GM18870 (cell line): ENCODE measurements around the gene DMRTC2.

Experiments used
- ATAC-seq: cut with Tn5 transposase; IDR thresholded peaks from one replicate; pipeline ENCODE4 v1.9.1; 2021; ENCODE audit warnings: moderate library complexity; ENCODE audit not compliant: unreplicated experiment

Gene DMRTC2

DNA sequence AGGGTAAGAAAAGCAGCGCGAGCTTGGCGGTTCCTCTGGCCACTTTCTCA lies at the start of gene DMRTC2:
Gene DMRTC2, plus strand, starts transcription at position 42 of the 50 bp plus-strand sequence. CDS start 2,387 bp downstream, outside the sequence.
- ATAC-seq = no peak

DNA sequence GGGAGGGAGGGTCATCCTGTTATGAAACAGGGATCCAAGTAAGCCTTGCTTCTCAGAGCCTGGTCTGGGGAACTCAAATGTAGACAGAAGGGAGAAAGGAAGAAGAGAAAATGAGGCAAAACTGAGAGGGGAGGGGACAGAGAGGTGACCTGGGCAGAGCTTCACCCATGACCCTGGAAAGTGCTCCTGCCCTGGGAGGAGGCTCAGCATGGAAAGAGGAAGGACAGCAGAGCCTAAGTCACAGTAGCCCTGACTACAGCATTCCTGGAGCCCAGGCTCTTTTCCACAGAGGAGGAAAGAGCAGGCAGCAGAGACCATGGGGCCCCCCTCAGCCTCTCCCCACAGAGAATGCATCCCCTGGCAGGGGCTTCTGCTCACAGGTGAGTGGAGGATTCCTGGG lies 48.5 kb upstream of the DMRTC2 start, which contains the start of gene CEACAM3:
Gene CEACAM3, plus strand, starts transcription at position 226 of the 400 bp plus-strand sequence. Its CDS starts 91 bp downstream, at position 317.
- no peak for ATAC-seq

DNA sequence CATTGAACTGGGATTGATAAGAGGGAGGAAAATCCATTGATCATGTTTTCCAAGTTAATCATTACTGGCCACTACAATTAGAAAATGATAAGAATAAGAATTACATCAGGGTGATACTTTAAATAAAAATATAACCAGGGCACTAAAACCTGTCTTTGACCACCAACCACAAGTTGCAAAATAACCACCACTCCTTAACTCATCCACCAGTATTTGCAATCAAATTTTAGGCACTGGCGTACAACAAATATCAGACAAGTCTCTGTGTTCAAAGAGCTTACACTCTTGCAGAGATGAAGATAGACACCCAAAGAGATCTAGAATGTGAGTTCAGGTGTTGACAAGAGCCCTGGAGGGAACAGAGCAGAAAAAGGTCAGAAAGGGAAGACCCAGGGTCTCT lies 47.9 kb upstream of the DMRTC2 start:
- ATAC-seq = no peak

DNA sequence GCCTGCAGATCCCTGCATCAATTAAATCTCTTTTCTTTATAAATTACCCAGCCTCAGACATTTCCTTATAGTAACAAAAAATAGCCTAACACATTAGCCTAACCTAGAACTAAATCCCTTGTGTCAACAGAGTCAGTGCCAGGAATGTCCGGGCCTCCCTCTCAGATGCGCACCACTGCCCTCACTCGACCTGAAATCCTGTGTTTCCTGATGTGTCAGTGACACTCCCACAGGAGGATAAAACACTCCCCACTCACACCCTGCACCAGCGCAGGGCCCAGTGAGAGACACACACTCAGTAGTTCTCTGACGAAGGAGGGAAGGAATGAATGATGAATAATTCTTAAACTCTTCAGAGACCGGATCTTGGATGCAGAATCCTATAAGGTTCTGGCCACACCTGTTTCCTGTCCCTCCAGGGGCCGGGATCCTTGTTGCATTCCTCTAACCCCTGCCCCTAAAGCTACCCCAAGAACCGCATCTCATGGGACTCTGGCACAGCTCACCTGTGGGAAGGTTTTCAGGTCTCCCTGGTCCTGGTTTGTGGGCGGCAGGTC lies 45.3 kb upstream of the DMRTC2 start:
- ATAC-seq = no peak

DNA sequence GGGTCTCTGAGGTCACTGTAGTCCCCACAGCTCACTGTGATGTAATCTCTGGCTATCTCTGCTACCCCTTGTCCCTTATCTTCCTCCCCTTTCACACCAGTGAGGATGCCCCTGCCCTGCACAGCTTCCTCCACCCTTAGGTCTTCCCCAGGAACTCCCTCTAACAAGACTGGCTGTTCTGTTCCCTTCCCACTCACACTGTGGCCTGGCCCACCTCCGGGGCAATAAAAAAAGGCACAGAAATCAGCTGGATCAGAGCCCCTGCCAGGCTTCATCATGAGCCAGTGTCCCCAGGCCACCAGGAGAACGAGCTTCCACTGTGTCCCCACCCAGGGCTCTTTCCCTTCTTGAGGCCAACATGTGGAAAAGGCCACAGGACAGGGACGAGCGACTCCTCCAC lies 43.8 kb upstream of the DMRTC2 start:
- no peak for ATAC-seq

DNA sequence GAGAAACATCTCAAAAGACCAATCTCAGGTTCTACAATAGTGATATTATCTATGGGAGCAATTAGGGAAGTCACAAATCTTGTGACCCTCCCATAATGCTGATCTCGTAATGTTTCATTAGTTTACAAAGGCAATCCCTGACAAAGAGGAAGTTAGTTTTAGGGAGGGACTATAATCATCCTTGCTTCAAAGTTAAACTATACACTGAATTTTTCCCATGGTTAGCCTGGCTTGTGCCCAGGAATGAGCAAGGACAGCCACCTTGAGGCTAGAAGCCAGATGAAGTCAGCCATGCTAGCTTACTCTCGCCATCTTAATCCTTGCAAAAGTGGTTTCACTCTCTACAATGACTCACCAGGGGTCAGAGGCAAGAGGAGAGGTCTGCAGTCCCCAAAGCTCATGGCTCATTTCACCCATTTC lies 43.0 kb upstream of the DMRTC2 start:
- no peak for ATAC-seq

DNA sequence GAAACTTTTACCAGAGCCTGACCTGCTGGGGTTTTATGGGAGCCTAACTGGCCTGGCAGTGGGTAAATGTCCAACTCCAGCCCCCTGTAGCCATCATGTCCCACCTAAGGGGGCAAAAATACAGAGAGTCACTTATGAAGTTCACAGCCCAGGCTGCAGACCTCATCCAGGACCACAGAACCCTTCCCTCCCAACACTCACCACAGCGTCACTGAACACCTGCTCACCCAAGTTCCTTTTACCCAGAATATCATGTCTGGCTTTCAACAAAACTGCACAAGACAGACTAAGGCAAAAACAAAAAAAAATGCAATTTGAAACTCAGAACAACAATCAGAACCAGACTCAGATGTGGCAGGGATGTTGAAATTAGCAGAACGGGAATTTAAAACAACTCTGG lies 42.1 kb upstream of the DMRTC2 start:
- ATAC-seq = no peak

DNA sequence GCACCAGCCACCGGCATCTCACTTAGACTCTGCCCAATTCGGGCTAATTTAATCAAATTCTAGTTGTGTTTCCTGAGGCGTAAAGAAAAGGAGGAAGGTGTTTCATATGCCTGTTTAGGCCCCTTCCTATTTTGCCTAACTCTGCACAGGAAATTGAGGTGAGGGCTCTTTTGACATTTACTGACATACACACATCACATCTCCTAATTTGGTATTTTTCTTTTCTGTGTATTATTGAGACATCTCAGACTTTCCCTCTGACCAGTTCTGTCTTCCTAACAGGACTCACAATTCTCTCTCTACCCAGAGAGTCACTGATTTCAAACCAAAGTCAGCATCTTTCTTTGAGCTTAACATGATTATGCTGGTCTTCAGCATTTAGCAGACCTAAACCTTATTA lies 40.5 kb upstream of the DMRTC2 start:
- no peak for ATAC-seq

DNA sequence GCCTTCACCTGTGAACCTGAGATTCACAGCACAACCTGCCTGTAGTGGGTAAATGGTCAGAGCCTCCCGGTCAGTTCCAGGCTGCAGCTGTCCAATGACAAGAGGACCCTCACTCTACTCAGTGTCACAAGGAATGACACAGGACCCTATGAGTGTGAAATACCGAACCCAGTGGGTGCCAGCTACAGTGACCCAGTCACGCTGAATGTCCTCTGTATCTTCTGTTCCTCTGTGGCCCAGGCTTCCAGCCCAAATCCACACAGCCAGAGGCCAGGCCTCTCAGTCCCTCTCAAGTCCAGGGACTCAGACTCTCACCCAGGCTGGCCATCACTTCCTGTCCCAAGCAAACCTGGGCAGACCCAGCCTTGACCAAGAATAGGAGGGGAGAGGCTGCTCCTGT lies 37.7 kb upstream of the DMRTC2 start:
- no peak for ATAC-seq

DNA sequence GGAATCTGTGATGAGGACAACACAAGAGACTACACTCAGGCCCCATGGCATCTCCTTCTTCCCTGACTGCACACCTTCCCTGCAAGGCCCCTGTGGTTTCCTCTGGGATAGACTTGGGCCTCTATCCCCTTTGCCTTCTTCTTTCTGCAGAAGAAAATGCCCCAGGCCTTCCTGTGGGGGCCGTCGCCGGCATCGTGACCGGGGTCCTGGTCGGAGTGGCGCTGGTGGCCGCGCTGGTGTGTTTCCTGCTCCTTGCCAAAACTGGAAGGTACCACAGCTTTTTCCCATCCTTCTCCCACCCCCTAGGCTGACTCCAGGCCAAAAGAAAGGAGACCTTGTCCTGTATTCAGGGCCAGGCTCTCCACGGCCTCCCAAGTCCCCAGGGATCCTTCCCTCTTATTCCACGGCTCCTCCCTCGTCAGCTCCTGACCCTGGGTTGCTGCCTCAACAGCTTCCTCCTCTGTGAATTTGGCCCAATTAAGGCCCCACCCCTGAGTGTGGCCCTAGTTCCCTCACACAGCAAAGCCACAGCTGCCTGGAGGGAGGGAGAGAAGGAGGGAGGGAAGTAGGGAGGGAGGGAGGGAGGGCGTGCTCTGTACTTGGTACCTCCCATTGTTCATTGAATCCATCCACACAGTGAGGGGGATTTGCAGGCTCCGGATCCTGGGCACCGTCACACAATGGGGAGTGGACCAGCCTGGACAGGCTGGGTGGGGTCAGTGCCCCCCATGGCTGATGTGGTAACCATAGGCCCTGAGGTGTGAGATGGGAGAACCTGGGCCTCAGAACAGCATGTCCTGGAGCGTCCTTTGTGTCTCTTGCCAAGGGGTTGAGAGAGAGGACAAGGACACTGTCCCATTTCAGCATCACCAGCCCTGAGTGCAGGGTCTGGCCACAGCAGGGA lies 35.9 kb upstream of the DMRTC2 start:
- no peak for ATAC-seq

DNA sequence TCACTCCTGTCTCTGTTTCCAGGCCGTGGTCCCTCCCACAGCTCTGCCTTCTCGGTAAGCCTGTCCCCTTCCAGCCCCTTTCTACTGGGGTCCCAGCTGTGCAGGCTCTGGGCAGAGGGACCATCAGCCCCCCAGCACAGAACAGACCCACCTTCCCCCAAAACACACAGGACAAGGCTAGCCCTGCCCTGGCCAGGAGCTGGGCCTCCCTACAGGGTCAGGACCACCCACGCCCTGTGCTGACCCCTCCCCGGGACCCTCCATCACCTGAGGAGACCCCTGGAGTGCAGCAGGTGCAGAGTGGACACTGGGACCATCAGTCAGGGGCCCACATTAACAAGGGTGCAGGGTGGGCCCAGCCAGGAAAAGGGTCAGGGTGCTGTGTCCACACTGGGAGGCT lies 34.5 kb upstream of the DMRTC2 start:
- ATAC-seq = no peak

DNA sequence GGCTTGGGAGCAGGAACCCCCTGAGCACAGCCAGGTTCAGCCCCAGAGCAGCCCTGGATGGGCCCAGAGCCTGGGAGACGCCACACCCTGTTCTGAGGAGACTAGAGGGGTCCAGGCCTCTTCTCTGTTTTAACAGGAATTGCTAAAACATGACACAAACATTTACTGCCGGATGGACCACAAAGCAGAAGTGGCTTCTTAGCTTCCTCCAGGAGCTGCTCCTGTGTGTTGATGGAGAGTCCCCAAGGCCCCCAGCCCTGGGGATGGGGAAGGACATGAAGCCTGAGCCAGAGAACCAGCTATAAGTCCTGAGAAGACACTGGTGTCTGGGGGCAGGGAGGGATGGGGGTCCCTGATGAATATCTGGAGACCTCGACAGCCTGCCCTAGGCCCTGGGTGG lies 33.8 kb upstream of the DMRTC2 start:
- no peak for ATAC-seq

DNA sequence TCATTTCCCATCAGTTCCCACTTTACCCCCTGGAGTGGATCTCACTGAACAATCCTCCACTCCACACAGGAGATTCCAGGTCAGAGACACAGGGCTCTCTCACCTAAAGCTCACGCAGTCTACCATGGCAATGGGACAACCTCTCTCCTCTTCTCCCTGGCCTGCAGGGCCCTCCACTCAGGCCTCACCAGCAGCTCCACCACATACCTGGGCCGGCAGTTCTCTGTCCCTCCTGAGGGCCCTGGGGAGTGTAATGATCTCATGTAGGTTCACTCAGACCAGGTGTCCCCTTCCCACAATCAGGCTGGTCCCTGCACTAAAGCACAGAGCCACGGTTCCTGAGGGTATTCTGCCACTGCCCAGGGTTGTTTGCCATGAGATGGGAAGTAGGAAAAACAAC lies 32.9 kb upstream of the DMRTC2 start:
- ATAC-seq = no peak

DNA sequence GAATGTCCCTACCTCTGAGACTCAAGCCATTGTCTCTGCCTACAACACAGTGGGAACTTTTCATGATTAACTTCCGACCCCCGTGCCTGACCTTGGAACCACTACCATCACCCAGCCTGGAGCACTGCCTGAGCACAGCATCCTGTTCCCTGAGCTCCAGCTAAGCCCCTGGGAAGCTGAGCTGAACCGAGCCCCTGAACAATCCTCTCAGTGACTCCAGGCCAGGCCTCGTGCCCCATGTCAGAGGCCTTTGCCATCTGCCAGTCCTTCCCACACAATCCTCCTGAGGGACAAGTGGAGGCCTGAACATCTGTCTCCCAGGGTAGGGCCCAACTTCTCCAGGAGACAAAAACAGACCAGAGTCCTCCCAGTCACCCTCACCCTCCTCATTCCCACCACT lies 30.9 kb upstream of the DMRTC2 start:
- ATAC-seq = no peak

DNA sequence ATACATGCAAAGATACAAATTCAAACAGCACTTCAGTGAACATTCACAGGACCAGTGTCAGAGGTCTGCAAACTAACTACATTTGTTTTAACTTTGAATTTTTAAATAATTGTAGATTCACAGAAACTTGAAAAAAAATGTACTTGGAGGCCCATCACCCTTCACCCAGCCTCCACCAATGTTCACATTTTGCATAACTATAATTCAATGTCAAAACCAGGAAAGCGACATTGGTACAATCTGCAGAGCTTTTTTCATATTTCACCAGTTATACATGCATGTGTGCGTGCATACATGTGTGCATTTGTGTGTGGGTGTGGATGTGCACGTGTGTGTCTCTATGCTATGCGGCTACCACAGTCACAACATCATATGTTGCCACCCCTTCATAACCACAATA lies 29.5 kb upstream of the DMRTC2 start:
- ATAC-seq = no peak

DNA sequence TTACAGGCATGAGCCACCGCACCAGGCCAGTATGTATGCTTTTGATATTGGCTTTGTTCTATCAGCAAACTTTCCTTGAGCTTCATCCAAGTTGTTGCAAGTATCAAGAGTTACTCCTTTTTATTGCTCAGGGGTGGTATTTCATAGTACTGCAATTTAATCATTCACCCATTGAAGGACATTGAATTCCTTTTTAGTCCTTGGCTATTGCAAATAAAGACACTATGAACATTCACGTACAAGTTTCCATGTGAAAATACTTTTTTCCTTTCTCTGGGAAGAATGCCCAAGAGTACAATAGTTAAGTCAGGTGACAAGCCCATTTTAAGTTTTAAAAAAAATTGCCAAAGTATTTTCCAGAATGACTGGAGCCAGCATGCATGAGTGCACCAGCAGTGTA lies 28.1 kb upstream of the DMRTC2 start:
- no peak for ATAC-seq

DNA sequence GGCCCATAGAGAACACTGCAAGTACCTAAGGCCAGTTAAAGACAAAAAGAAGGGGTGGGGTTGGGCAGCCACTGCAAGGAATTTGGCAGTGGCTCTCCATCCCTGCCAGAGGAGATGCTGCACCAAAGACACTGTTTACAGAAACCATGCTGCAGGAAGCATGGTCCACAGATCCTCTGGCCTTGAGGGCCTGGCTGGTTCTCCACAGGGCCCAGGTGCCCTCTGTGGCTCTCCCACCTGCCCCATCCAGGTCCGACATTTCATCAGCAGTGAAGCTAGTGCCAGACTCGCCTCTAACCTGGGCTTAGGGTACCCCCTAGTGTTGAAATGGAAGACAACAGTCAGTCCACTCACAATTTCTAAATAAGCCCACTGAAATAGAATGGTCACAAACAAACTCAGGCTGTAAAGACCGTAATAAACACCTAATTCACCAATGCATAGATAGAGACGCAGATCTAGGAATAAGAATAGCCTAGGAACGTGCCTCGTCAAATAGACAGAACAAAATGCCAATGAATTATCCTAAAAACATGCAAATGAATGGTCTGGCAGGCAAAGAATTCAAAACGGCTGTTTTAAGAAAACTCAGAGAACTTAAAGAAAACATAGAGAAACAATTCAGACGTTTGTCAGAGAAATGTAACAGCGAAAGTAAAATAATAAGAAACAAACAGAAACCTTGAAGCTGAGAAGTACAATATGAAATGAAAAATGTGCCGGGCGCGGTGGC lies 23.7 kb upstream of the DMRTC2 start:
- no peak for ATAC-seq

DNA sequence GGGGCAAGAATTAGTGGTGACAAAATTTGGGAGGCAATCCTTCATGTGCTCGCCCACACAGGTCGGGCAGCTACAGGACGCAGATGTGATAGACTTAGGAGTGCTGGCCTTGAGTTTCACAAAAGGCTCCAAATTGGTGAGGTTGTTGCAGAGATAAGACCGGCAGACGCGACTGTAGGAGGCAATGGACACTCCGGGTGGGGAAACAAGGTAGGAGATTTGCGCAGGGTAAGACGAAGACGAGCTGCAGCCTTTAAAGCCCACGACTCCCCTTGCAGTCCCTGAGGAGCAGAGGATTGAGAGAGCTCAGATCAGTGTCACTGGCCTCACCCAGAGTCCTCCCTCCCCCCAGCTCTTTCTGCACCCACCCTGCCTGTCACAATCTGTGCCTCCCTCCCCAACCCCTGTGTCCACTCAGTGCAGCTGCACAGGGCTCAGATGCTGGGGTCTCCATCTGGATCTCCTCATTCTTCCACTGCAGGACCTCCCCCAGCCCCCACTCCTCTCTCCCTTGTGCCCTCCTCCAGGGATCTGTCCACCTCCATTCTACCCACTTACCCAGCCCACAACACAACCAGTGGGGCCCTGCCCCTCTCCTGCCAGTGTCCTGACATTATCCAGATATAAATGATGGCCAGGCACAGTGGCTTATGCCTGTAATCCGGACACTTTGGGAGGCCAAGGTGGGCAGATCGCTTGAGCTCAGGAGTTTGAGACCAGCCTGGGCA lies 6.7 kb upstream of the DMRTC2 start:
- no peak for ATAC-seq

DNA sequence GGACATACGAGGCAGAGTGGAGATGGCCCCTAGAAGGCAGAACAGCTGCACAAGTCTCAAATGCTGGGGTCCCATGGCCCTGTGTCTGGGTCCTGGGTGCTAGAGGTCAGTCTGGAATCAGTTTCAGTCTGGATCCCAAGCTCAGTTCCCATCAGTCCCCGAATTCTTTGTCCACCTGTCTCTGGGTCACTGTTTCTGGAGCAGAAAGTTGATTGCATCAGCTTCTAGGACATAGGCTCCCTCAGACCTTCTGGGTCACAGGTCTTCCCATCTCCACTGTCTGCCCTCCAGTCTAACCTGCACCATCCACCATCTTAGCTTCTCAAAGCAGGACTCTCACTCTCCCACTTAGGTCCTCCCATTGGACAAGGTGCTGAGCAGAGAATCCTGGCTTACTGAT lies 5.6 kb upstream of the DMRTC2 start:
- ATAC-seq = no peak

DNA sequence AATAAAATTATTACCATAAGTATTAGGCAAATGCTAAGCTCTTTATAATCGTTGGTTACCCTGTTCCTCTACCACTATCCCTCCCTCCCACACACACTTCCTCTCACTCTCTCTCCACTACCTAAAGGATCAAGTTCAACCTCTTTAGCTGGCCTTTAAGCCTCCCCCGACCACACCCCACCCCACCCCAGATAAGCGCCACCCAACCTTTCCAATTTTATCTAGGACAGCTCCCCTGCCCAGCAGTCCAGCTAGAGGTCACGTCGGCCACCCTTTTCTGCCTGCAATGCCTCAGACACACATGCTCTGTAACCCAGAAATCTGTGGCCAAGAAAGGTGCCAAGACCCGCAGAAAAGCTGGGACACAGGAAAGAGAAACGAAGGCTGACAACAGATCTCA lies 1.5 kb upstream of the DMRTC2 start:
- ATAC-seq = no peak

DNA sequence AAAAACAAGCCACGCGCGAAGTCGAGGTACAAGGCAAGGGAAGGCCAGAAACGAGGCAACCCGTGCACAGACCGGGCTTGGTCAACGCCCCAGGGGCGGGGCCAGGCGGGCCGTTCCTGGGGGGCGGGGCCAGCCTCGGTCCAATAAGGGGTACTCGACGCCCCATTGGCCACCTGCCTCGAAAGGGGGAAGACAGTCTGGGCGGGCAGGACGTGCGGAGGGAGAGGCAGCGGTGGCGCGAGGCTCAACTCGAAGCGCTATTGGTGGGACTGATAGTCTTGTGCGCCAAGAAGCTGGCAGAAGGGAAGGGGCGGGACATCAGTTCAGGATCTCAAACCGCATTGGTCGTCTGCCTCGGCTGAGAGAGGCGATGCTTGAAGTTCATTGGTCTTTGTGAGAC lies 241 bp upstream of the DMRTC2 start, which contains the start of gene LYPD4:
Gene LYPD4, minus strand, starts transcription at position 83 of the 400 bp plus-strand sequence. CDS start 5,398 bp downstream, outside the sequence.
- no peak for ATAC-seq
